ENCODE results near the gene PHF21A. TPM values are rescaled to one million over a fixed set of nuclear protein-coding genes. Genes with fewer than 3 reads are reported as not detected.

The PHF21A gene
- total RNA-seq, 8 experiments from 2014 or later, result 10.5 to 40.2 (median 28.6) TPM

DNA sequence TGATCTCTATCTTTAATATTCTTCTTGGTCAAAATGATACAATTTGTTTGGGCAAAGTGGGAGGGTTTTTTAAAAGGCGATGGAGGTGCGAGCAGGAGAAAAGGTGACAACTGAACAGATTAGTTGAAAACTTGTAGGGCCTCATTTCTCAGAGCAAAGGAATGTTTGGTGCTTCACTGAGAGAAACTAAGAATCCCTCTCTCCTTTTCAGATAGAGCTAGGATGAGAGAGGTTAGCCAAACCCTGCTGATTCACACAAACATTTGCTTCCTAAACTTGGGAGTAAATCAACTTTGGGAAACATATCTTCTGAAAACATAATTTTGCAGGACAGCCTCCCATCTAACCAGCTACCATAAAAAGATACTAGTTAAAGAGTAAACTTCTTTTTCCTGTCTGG lies 57.0 kb downstream of the PHF21A start:
- H3K4me1 ChIP-seq (replicated peaks in 1 of 2), result no peaks in the 10 kb centered on the region
- no peak overlapping the region for H3K4me3 ChIP-seq
- no peak overlapping the region for H3K27ac ChIP-seq
- WGBS, 10 experiments, result 84 to 100% (median 100%) methylated on average over 2 of the region's 2 CpGs; no CpG with 5 or more reads in 2 of the 10 experiments
- no peak for ATAC-seq (replicated peaks in 6 of 8)
- in situ Hi-C loops (cut with MboI; ENCODE audit: low pct_unique_long_range_greater_than_20kb in 2 of 9, low sequenced_read_pairs in 9 of 9, unreplicated experiment in 9 of 9), result no loop called here

DNA sequence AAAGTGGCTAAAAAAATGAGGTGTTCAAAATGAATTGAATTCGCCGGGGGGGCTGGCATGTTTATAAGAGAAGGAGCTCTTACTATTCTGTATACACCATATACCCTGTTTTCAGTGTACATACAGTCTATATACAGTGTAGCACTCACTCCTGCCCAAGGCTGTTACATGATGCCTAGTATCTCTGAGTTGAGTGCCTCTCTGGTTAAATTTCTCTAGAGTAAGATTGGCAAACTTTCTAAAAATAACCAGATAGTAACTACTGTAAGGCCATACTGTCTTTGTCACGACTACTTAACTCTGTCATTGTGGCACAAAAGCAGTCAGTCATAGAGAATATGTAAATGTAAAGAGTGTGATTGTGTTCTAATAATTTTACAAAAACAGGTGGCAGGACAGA lies 58.1 kb downstream of the PHF21A start:
- 83 to 100% (median 95%) methylated on average over 1 to 3 of the region's 3 CpGs; no CpG with 5 or more reads in 2 of the 10 experiments for WGBS, 10 experiments
- no peak for ATAC-seq (replicated peaks in 6 of 8)
- Histone ChIP-seq H3K4me3 (no peak overlapping the region), H3K27ac (no peak overlapping the region), H3K4me1 (replicated peaks in 1 of 2) (no peaks in the 10 kb centered on the region)
- in situ Hi-C loops (cut with MboI; ENCODE audit: low pct_unique_long_range_greater_than_20kb in 2 of 9, low sequenced_read_pairs in 9 of 9, unreplicated experiment in 9 of 9), result no loop called here

- H3K4me1 ChIP-seq (replicated peaks in 1 of 2), result peaks cover 0 to 2% of the 10 kb centered on the region in 2 donors
- no peak for ATAC-seq (replicated peaks in 6 of 8)
- in situ Hi-C loops (cut with MboI; ENCODE audit: low pct_unique_long_range_greater_than_20kb in 2 of 9, low sequenced_read_pairs in 9 of 9, unreplicated experiment in 9 of 9), result no loop called here
These were observed 61.2 kb downstream of the PHF21A start for GRCh38 chr11:46060013-46060412.

DNA sequence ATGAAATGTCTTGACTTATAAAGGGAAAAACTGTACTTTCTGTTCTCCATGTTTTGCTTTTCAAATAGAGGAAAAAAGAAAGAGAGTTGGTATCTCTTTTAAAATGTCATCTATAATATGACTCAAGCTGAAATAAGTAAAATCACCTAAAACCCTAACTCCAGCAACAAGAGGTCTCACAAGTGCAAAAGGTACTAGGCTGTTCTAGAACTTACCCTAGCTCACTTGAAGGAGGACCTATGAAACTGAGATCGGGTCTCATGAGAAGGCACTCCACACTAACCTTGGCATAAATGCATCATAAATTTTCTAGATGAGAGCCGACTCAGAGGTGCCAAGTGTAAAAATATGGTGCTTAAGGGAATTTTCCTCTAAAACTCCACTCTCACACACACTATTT lies 63.8 kb downstream of the PHF21A start:
- no peak for ATAC-seq (replicated peaks in 6 of 8)
- WGBS, 10 experiments, result 58 to 100% (median 82%) methylated on average over 1 to 2 of the region's 2 CpGs; no CpG with 5 or more reads in 3 of the 10 experiments
- no peak overlapping the region for H3K4me3 ChIP-seq
- in situ Hi-C loops (cut with MboI; ENCODE audit: low pct_unique_long_range_greater_than_20kb in 2 of 9, low sequenced_read_pairs in 9 of 9, unreplicated experiment in 9 of 9), result no loop called here
- peaks cover 0 to 2% of the 10 kb centered on the region in 2 donors for H3K4me1 ChIP-seq (replicated peaks in 1 of 2)
- no peak overlapping the region for H3K27ac ChIP-seq

More at GRCh38 chr11:46060013-46060412, 61.2 kb downstream of the PHF21A start:
- WGBS, 10 experiments, result 80 to 100% (median 91%) methylated on average over 1 to 2 of the region's 2 CpGs; no CpG with 5 or more reads in 3 of the 10 experiments
- no peak overlapping the region for H3K4me3 ChIP-seq
- no peak overlapping the region for H3K27ac ChIP-seq

GRCh38 chr11:46055371-46055770 lies 65.9 kb downstream of the PHF21A start:
- WGBS, 10 experiments, result 0 to 77% (median 20%) methylated on average over 1 of the region's 1 CpG; no CpG with 5 or more reads in 3 of the 10 experiments
- ATAC-seq (replicated peaks in 6 of 8), result peak in 4 of 8 experiments; percentile 31 to 53 (median 42)
- H3K4me3 ChIP-seq, result no peak overlapping the region
- in situ Hi-C loops (cut with MboI; ENCODE audit: low pct_unique_long_range_greater_than_20kb in 2 of 9, low sequenced_read_pairs in 9 of 9, unreplicated experiment in 9 of 9), result no loop called here
- H3K27ac ChIP-seq, result no peak overlapping the region
- H3K4me1 ChIP-seq (replicated peaks in 1 of 2), result peaks cover 14 to 17% of the 10 kb centered on the region in 2 donors

DNA sequence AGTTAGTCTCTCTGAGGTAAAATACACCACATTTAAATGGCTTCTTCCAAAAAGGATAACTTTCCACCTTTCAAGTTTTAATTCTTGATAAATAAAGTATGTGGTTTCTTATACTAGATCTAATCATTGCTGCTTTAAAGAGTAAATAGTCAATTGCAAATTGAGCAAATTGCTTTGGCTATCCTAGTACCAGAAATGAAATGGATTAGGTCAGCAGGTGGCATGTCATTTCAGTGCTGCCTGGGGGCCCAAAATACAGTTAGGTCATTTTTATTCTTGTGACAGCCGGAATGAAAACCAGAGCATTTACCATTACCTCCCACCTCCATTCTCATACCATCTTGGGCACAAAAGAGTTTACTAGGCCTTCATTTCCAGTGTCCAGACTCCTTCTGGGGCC lies 70.2 kb downstream of the PHF21A start:
- Histone ChIP-seq H3K27ac (no peak overlapping the region), H3K4me1 (replicated peaks in 1 of 2) (peaks cover 23 to 30% of the 10 kb centered on the region in 2 donors), H3K4me3 (no peak overlapping the region)
- WGBS, 10 experiments, result 40 to 100% (median 68%) methylated on average over 1 of the region's 1 CpG; no CpG with 5 or more reads in 4 of the 10 experiments
- in situ Hi-C loops (cut with MboI; ENCODE audit: low pct_unique_long_range_greater_than_20kb in 2 of 9, low sequenced_read_pairs in 9 of 9, unreplicated experiment in 9 of 9), result no loop called here
- ATAC-seq (replicated peaks in 6 of 8), result peak in 1 of 8 experiments; percentile 7

DNA sequence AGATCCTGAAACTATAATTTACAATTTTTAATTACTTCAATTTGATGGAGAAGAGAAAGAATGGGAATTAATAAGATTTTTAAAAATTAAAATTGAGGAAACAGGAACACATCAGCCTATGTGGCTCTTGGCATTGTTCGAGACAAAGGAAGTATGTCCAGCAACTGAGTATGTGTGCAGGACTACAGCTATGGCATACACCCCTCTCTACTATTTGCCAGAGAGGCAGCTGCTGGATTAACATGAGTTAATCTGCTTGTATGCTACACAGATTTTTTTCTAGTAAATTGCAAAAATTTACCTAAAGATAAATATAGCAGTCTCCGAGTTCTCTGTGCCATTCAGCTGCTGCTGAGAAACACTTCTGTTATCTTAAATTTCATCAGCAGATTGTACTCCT lies 70.6 kb downstream of the PHF21A start:
- in situ Hi-C loops (cut with MboI; ENCODE audit: low pct_unique_long_range_greater_than_20kb in 2 of 9, low sequenced_read_pairs in 9 of 9, unreplicated experiment in 9 of 9), result no loop called here
- peak in 3 of 8 experiments; percentile 48 to 66 (median 48) for ATAC-seq (replicated peaks in 6 of 8)
- WGBS, 10 experiments, result 20 to 87% (median 60%) methylated on average over 1 to 2 of the region's 2 CpGs; no CpG with 5 or more reads in 1 of the 10 experiments
- Histone ChIP-seq H3K4me1 (replicated peaks in 1 of 2) (peaks cover 23 to 30% of the 10 kb centered on the region in 2 donors), H3K27ac (peak overlapping the region in 1 of 2 donors; percentile 48), H3K4me3 (no peak overlapping the region)

GRCh38 chr11:46050003-46050461 lies 71.2 kb downstream of the PHF21A start:
- H3K4me1 ChIP-seq (replicated peaks in 1 of 2), result peaks cover 23 to 30% of the 10 kb centered on the region in 2 donors
- in situ Hi-C loops (cut with MboI; ENCODE audit: low pct_unique_long_range_greater_than_20kb in 2 of 9, low sequenced_read_pairs in 9 of 9, unreplicated experiment in 9 of 9), result no loop called here
- 0 to 33% (median 18%) methylated on average over 1 to 4 of the region's 4 CpGs; no CpG with 5 or more reads in 3 of the 10 experiments for WGBS, 10 experiments
- no peak overlapping the region for H3K27ac ChIP-seq
- no peak overlapping the region for H3K4me3 ChIP-seq
- peak; percentile 56 to 90 (median 72) for ATAC-seq (replicated peaks in 6 of 8)

DNA sequence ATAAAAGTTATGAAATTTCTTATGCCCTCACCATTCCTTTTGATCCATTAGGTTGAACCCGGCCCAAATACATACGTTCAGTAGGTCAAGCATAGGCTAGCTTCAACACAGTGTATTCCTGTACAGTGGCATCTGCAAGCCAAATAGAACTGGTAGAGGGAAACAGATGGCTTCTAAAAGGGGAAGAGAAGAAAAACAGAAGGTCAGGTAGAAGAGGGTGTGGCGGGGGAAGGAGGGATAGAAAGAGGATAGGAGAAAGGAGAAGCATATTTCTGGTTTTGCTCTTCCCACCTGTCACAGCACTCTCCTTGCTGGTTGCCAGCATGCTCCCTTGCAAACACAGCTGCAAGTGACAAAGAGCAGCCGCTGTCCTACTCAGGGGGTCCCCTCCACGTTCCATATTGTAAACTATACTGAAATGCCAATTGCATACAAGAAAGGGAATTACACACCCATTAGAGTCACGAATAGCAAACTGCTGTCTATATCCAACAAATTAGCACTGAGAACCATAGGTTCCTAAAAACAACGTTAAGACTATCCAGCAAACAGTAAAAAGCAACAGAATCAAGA lies 71.8 kb downstream of the PHF21A start:
- 50 to 100% (median 69%) methylated on average over 1 to 6 of the region's 7 CpGs for WGBS, 10 experiments
- in situ Hi-C loops (cut with MboI; ENCODE audit: low pct_unique_long_range_greater_than_20kb in 2 of 9, low sequenced_read_pairs in 9 of 9, unreplicated experiment in 9 of 9), result no loop called here
- Histone ChIP-seq H3K27ac (no peak overlapping the region), H3K4me1 (replicated peaks in 1 of 2) (peaks cover 23 to 30% of the 10 kb centered on the region in 2 donors), H3K4me3 (no peak overlapping the region)
- peak in 2 of 8 experiments; percentile 16 to 30 for ATAC-seq (replicated peaks in 6 of 8)

DNA sequence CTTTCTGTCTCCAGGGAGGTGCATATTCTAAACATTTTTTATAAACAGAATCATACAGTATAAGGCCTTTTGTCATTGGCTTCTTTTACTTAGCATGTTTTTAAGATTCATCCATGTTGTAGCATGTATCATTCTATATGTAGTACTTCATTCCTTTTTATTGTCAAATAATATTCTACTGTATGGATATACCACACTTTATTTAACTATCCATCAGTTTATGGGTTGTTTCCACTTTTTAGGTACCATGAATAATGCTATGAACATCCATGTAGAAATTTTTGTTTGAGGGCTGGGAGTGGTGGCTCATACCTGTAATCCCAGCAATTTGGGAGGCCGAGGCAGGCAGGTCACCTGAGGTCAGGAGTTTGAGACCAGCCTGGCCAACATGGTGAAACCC lies 73.1 kb downstream of the PHF21A start:
- H3K4me3 ChIP-seq, result no peak overlapping the region
- no peak overlapping the region for H3K27ac ChIP-seq
- 88 to 100% methylated on average over 1 of the region's 1 CpG; no CpG with 5 or more reads in 8 of the 10 experiments for WGBS, 10 experiments
- H3K4me1 ChIP-seq (replicated peaks in 1 of 2), result peaks cover 23 to 30% of the 10 kb centered on the region in 2 donors
- in situ Hi-C loops (cut with MboI; ENCODE audit: low pct_unique_long_range_greater_than_20kb in 2 of 9, low sequenced_read_pairs in 9 of 9, unreplicated experiment in 9 of 9), result no loop called here
- ATAC-seq (replicated peaks in 6 of 8), result no peak

- Histone ChIP-seq H3K4me1 (replicated peaks in 1 of 2) (peaks cover 23 to 30% of the 10 kb centered on the region in 2 donors), H3K27ac (no peak overlapping the region), H3K4me3 (no peak overlapping the region)
- in situ Hi-C loops (cut with MboI; ENCODE audit: low pct_unique_long_range_greater_than_20kb in 2 of 9, low sequenced_read_pairs in 9 of 9, unreplicated experiment in 9 of 9), result no loop called here
- ATAC-seq (replicated peaks in 6 of 8), result peak in 1 of 8 experiments; percentile 23
These were observed 73.7 kb downstream of the PHF21A start for GRCh38 chr11:46047520-46047919.

- WGBS, 10 experiments, result 83 to 100% (median 100%) methylated on average over 1 of the region's 1 CpG; no CpG with 5 or more reads in 4 of the 10 experiments
- in situ Hi-C loops (cut with MboI; ENCODE audit: low pct_unique_long_range_greater_than_20kb in 2 of 9, low sequenced_read_pairs in 9 of 9, unreplicated experiment in 9 of 9), result no loop called here
These were observed 75.4 kb downstream of the PHF21A start for GRCh38 chr11:46045811-46046210.

GRCh38 chr11:46044601-46045000 lies 76.7 kb downstream of the PHF21A start:
- in situ Hi-C loops (cut with MboI; ENCODE audit: low pct_unique_long_range_greater_than_20kb in 2 of 9, low sequenced_read_pairs in 9 of 9, unreplicated experiment in 9 of 9), result no loop called here
- H3K4me1 ChIP-seq (replicated peaks in 1 of 2), result peaks cover 7 to 9% of the 10 kb centered on the region in 2 donors
- H3K27ac ChIP-seq, result no peak overlapping the region
- H3K4me3 ChIP-seq, result no peak overlapping the region
- no peak for ATAC-seq (replicated peaks in 6 of 8)
- WGBS, 10 experiments, result 64 to 100% (median 90%) methylated on average over 1 to 2 of the region's 2 CpGs; no CpG with 5 or more reads in 1 of the 10 experiments

More at GRCh38 chr11:46045811-46046210, 75.4 kb downstream of the PHF21A start:
- H3K4me1 ChIP-seq (replicated peaks in 1 of 2), result peaks cover 16 to 19% of the 10 kb centered on the region in 2 donors
- no peak overlapping the region for H3K4me3 ChIP-seq
- H3K27ac ChIP-seq, result no peak overlapping the region
- no peak for ATAC-seq (replicated peaks in 6 of 8)

DNA sequence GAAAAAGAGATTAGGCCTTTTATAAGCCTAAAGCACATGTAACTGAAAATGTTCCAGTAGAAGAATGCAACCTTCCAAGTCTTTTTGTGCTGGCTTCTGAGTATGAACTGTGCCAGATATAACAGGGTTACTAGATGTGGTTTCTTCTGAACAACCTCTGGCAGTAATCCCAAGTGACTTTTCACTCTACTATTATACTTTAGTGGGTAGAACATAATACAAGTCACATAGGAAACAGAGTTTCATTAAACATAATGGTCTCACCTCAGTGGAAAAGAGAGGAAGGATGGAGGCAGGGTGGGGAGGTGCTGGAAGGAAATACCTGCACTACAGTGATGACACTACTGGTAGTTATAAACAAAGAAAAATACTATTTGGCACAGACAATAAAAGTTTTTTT lies 81.3 kb downstream of the PHF21A start:
- no peak overlapping the region for H3K27ac ChIP-seq
- in situ Hi-C loops (cut with MboI; ENCODE audit: low pct_unique_long_range_greater_than_20kb in 2 of 9, low sequenced_read_pairs in 9 of 9, unreplicated experiment in 9 of 9), result no loop called here
- no peak overlapping the region for H3K4me3 ChIP-seq
- peaks cover 2 to 6% of the 10 kb centered on the region in 2 donors for H3K4me1 ChIP-seq (replicated peaks in 1 of 2)
- no peak for ATAC-seq (replicated peaks in 6 of 8)

Data from motor neuron (in vitro differentiated cells).